AG20443 (cell line): Measurements from ENCODE around the gene SLC25A24.
"Not testable (repeated sequence)": the region's sequence is repeated elsewhere in the genome, so short reads cannot be mapped to it uniquely, and the experiment has no call there.

ENCODE experiments used
- DNase-seq: peaks from one replicate; pipeline ENCODE4 v3.0.0; 2012; ENCODE audit warnings: low spot score, mixed read lengths

The SLC25A24 gene

DNA sequence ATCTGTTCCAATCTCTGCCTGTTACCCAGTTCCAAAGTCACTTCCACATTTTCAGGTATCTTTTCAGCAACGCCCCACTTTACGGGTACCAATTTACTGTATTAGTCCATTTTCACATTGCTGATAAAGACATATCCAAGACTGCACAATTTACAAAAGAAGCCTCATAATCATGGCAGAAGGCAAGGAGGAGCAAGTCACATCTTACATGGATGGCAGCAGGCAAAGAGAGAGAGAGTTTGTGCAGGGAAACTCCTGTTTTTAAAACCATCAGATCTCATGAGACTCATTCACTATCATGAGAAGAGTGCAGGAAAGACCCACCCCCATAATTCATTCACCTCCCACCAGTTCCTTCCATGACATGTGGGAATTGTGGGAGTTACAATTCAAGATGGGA, 67.0 kb downstream of the SLC25A24 start:
- not testable (repeated sequence) for DNase-seq

DNA sequence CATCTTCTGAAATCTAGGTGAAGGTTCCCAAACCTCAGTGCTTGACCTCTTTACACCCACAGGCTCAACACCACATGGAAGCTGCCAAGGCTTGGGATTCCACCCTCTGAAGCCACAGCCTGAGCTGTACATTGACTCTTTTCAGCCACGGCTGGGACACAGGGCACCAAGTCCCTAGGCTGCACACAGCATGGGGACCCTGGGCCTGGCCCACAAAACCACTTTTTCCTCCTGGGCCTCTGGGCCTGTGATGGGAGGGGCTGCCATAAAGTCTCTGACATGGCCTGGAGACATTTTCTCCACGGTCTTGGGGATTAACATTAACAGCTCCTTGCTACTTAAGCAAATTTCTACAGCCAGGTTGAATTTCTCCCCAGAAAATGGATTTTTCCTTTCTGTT, 67.8 kb downstream of the SLC25A24 start:
- DNase-seq = not testable (repeated sequence)

DNA sequence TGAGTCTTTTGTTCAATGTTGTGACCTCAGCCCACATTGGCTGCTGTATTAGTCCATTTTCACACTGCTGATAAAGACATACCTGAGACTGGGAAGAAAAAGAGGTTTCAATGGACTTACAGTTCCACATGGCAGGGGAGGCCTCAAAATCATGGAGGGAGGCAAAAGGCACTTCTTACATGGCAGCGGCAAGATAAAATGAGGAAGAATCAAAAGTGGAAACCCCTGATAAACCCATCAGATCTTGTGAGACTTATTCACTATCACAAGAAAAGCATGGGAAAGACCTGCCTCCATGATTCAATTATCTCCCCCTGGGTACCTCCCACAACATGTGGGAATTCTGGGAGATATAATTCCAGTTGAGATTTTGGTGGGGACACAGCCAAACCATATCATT, 68.9 kb downstream of the SLC25A24 start:
- DNase-seq = not testable (repeated sequence)

DNA sequence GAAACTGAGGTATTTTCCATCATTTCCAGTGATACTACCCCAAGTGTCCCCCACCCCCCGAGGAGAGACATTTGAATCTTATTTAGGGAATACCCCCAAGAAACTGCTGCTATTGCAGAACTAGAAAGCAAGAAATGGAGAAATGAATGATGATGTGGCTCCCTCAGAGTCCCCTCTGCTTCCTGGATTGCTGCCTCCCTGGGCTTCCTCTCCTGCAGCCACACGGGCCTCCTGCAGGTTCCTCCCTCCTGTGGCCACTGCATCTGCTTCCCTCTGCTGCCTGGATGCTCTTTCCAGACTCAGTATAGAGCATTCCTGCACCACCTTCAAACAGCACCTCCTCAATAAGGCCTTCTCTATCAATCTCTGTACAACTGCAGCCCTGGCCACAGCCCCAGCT, 69.3 kb downstream of the SLC25A24 start:
- DNase-seq = no peak

DNA sequence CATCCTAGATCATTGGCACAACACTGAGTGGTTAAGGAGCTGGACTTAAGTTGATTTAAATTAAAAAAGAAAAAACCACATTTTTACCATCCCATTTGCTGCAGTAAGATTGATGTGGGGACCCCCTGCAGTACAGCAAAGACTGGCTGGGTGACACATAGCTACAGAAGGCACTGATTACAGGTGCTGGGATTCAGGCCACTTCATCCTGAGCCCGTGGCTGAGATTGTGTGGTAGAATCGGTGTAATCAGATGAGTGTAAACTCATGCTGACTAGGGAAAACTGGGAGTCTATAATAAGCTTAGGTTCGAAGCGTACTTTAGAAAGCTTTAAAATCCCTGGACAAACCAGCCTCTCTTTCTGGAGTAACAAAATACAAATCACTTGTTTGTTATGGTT, 70.1 kb downstream of the SLC25A24 start:
- DNase-seq = no peak

DNA sequence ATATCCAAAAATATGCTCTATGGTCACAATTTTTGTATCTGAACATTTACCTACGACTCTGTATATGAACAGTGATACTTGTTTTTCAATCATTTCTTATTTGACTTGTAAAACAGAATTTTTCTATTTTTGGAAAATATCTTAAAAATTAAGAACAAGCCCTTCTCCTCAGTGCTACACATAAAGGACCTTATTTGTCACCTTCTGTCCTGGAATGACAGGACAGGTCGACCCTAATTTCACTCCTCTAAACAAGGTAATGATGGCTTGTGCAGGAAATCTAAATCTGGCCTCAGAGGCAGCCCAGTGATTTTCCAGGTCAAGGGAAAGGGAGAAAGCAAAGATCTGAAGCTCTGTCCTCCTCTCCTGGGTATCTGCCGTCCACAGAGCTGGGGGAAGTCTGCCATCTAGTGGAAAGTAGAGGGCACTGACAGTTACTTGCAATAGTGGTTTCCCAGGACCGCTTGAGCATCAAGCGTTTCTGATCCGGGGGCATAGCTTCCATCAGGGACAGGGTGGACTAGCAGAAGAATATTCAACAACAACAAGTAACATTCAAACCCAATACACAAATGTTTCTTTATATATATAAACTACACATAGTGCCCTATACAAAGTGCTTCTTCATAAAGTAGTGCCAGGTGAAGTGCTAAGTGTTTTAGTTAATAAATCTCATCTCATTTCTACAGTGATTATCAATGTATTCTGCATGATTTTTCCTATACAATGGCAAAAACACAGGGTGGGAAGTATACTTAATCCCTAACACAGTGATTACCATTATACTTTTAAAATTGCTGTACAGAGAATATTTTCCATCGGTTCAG, 74.6 kb downstream of the SLC25A24 start:
- peak; percentile 82 for DNase-seq

DNA sequence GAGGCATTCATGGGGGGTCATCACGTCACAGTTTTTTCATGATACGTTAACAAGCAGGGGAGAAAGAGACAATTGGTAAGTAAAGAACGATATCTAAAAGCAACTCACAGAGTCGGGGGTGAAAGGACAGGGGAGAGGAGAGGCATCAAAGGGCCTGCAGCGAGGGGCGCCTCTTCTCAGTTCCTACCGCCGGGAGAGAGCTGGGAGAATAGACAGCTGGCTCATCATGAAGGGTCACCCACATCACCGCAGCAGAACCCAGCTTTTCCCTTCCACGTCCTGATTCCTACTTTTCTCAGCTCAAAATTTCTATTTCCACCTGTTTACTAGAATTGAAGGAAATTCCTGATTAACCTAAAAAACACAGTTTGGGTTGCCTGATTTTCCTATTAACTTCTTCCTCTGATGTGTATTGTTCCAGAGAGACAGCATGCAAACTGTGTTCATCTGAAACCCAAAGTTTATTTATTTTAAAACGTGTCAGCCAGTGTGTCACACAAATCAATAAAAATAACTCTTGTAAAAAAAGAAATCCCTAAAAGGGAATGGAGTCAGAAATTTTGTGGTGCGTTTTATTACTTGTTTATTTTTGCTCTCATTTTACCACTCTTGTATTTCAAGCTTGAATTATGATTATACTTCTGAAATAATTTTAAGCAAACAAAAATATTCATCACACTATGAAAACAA, 75.4 kb downstream of the SLC25A24 start:
- DNase-seq = no peak

DNA sequence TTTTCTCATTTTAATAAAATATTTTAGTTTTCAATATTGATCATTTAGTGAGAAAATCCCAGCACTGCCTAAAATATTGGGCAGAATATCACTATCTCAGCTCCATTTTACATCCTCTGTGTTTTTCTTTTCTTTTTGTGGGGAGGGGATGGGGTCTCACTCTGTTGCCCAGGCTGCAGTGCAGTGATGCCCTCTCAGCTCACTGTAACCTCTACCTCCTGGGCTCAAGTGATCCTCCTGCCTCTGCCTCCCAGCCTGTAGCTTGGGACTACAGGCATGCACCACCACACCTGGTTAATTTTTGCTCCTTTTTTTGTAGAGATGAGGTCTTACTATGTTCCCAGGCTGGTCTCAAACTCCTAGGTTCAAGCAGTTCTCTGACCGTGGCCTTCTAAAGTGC, 76.1 kb downstream of the SLC25A24 start:
- no peak for DNase-seq

DNA sequence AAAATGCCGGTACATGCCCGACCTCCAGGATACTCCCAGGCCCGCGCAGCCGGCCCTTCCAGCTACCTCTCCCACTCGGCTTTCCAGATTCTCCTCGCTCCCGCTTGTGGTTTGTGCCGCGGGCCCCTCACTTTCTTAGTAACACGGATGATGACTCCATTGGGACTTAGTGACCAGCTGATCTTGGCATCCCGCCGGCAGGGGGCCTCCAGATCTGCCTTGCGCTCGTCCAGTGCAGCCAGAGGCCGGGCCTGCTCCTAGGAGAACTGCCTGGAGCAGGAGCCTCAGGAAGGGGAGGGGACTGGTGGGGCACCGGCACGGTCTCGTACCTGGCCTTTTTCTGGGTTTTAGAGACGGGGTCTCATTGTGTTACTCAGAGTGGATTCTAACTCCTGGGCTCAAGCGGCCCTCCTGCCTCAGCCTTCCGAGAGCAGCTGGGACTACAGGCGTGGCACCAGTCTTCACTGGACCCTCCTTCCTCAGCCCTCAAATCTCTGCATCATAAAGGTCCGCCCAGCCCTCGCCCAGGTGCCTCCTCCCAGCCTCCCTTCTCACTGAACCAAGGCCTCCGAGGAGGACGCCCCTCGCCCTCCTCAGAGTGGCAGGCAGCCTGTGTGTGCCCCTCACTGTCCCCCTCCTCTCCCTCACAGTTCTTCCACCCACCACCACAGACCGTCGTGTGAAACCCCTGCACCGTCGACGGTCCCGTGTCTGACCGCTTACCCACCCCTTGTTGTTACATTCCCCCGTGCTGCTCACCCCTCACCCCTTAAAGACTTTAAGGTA, 78.6 kb downstream of the SLC25A24 start:
- DNase-seq = no peak

DNA sequence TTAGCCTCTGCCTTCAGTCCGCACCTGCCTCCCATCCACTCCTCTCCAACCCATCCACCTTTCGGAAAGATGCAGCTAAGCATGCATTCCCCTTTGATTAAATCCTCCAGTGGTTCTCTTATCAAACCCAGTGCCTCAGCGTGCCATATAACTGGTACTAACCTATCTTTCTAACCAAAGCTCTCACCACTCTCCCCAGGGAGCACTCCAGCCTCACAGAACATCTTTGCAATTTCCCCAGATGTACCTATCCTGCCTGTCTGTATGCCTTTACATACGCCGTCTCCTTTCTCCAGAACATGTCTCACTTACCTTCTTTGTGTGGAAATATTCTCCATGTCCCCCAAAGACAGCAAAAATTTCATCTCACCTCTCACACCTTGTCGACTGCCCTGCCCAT, 80.0 kb downstream of the SLC25A24 start:
- DNase-seq = no peak

DNA sequence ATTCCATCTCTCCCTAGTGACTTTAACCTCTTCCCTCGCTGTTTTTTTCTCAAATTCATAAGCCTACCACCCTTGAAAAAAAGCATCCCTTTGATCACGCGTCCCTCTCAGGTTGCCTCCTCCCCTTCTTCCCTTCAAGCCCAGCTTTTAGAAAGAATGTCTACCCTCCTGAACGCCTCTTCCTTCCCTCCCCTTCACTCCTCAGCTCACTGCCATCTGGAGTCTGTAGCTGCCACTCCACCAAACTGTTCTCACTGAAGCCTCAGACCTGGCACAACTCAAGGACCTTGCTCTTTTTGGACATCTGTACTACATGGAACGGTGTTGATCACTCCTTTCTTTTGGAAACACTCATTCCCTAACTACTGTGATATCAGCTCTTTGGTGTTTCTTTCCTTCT, 80.6 kb downstream of the SLC25A24 start:
- no peak for DNase-seq

DNA sequence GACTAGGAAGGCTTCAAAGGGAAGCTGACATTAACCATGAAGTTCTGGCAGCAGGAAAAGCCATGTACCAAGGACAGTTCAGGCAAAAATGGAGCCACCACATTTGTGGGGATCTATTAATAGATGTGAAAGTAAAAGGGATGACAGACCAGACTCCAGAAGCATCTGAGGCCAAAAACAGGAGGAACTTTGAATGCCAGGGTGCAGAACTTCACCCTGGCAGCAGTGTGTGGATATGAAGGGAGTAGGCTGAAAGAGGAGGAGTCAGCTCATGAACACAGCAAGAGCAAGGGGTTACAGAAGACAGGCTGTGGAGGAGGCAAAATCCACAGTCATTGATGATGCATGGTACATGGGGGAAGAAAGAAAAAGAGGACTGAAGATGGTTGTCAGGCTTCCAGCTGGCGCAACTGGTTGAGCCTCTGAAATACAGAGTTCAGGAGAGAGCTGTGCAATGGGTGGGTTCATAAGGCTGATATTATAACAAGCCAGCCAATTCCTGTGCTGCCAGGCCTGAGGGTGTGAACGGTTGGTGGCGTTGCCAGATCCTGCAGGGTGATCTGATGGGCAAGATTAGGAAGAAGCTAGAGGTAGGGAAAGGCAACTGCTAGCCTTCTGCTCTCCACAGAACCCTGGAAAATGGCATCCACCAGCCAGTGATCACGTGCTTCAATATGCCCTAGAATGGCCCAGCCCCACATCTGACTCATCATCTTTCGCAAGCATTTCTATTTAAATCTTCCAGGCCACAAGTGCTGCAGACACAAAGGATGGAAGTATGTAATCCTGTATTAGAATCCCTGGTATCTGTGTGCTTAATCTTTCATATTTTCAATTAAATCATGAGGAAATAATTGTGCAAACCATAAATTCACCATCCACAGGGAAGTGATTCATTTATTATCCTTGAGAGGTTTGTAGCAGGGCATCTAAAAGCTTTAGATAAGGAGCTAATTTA, 81.9 kb downstream of the SLC25A24 start:
- DNase-seq = peak; percentile 79

DNA sequence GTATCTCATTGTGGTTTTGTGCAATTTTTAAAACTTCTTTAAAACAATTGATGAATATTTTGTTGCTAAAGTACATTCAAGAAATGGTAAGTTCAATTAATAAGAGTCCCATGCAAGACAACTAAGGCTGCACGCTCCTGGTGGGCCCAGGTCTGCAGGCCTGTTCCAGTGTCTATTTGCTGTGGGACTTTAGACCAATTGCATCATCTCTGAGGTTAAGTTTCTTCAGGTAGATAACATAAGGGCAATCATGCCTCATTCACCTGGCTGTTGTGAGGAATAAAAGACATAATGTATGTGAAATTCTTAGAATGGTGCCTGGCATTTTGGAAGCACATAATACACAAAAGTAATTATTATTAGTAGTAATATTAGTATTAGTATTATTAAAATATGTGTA, 82.9 kb downstream of the SLC25A24 start:
- no peak for DNase-seq

DNA sequence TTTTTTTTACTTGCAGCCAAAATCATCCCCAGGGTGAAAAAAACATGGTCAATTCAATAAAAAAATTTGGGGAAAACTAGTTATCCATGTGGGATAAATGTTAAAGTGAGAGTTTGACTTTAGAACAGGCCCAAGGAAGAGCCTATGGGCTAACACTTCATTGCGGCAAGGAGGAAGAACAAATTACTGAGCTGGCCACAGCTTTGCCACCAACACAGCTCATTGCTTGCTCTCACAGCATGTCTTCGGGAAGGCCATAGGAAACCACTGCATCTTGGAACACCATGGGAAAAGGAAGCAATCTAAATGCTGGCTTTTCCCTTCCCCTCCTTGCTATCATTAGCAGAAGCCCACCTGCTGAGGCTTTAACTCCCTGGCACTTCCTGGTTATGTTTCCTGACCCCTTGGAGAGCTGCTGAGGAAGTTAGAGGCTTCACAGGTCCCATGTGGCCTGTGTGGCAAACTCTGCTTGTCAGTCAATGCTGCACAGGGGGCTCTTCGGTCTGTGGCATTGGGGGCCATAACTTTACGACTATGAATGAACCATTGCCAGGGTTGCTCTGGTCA, 86.0 kb downstream of the SLC25A24 start:
- no peak for DNase-seq

DNA sequence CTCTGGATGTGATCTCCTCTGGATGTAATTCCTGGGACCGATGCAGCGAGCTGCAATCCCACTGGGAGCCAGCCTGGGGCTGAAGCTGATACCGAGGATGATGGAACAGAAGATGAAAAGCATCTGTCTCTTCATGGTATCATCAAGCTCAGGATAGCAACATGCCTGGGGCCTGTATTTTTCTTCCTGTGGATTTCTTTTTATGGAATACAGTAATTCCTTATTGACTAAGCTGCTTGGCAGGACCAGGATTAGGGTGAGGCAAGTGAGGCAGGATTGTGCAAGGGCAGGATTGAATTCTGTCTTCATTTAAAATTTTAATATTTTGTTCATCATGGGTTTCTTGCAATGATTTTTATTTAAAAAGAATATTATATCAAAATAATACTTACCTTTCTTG, 86.6 kb downstream of the SLC25A24 start:
- DNase-seq = peak; percentile 25

DNA sequence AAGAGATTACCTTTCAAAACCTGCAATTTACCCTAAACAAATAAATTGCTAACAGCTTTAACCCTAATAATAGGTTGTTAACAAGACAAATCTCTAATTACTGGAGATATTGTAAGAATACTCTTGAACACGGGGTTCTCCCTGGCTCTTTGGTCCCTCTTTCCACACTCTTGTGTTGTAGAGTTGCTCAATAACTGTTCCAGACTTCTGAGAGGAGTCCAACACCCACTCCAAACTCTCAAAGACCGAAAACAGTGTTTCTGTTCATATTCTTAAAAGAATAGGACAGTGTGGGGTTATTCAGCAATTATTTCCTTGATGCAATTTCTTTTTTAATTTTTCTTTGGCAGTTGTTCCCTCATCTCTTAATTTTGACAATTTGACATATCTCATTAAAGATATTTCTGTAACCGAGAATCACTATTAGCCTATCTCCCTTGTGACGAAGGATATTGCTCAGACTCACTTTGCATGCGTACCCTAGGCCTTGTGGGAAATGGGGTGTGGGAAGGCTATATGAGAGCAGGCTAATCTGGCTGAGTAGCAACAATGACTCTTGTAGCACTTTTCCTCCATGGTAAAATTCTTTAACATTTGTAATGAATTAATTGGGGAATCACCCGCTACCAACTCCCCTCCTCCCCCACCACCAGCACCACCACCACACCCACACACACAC, 90.7 kb downstream of the SLC25A24 start:
- no peak for DNase-seq

DNA sequence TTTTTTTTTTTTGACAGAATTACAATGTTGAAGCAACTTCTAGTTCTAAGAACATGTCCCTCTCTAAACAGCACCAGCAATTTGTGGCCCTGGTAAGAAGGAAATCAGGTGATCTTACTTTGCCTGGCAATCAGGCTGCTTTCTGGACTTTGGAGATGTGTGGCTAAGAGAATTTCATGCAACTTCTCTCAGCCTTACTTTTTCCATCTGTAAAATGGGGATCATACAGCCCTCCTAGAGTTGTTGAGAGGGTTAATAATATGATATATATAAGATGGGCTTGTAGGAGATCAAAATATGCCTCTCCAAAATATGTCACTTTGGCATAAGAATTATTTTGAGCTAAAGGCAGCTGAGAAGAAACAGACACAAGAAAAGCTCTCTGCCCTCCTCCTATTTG, 92.0 kb downstream of the SLC25A24 start:
- DNase-seq = no peak

DNA sequence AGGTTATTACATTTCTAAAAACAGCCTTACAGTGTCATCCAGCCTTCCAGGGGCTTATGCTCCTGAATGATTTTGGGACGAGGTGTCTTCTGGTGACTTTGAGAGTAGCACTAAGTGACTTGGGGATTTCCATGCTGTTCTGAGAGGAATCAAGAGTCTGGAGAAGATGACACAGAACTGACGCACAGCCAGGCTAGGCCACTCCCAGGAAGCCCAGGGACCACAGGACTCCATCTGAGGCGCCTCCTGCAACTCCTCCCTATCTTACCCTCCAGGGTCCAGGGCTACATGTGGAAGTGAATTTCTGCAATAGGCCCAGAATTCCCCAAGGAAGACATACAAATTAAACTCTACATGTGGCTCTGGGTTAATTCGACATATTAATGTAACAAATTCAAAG, 92.5 kb downstream of the SLC25A24 start:
- DNase-seq = peak; percentile 80

DNA sequence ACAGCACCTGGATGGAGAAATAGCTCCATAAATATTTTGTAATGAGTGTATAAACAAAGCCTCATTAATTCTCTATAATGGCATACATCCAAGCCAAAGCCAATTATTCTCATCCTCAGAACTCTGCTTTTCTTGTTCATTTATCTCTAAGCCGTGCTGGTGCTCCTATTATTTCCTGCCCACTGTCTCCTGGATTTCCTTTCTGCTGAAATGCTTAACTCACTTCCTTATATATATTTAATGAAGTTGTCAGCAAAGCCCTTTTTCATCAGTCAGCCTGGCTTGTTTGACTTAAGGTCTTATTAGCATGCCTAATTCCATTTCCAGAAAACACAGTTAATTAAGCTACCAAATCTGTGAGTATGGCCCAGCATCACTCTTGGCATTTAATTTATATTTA, 93.4 kb downstream of the SLC25A24 start:
- no peak for DNase-seq

DNA sequence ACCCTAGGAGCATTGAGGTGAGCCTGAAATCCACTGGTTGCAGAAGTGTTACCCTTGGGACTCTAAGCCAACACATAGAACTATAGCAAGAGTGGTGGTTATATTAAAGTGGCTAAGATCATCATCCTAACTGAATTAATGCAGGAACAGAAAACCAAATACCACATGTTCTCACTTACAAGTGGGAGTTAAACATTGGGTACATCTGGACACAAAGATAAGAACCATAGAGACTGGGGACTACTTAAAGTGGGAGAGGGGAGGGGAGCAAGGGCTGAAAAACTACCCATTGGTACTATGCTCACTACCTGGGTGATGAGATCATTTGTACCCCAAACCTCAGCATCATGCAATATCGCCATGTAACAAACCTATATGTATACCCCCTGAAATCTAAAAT, 100.0 kb downstream of the SLC25A24 start:
- DNase-seq = no peak

DNA sequence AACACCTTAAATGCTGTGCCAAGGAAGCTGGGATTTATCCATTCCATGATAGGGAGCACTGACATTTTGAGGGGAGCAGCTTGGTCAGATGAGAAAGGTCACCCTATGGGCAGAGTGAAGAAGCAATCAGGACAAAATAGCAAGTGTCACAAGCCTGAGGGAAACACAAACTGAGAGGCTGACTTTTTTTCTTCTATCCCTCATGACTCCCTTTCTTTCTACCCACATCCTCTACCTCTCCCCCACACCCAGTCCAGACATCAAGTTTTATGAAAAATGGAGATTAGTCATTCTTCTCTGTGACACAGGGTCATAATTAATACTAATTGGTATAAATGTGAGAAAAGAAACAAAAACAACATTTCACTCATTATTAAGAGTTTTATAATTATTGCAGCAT, 103.1 kb downstream of the SLC25A24 start:
- DNase-seq = no peak
